Non-pigmented ciliary epithelial cell (primary cell): ENCODE results near the gene OAT.

Experiments used
- DNase-seq: peaks from one replicate; pipeline ENCODE4 v3.0.0-alpha.2; 2010; ENCODE audit warnings: low read depth

The OAT gene

GRCh38 chr10:124403548-124403947 is 15.2 kb downstream of the OAT start:
- peak; percentile 46 for DNase-seq

- DNase-seq = no peak
Observed at GRCh38 chr10:124402273-124402672, 16.4 kb downstream of the OAT start.

- no peak for DNase-seq
Observed at GRCh38 chr10:124401633-124402032, 17.1 kb downstream of the OAT start.

- no peak for DNase-seq
Observed at GRCh38 chr10:124394583-124394982, 24.1 kb downstream of the OAT start.

- no peak for DNase-seq
Observed at GRCh38 chr10:124392626-124393342, 25.9 kb downstream of the OAT start.

GRCh38 chr10:124390471-124391187 is 28.1 kb downstream of the OAT start:
- no peak for DNase-seq

- no peak for DNase-seq
Observed at GRCh38 chr10:124389613-124390361, 28.9 kb downstream of the OAT start.

GRCh38 chr10:124388823-124389612 is 29.7 kb downstream of the OAT start:
- peak; percentile 9 for DNase-seq

GRCh38 chr10:124388476-124388822 is 30.3 kb downstream of the OAT start:
- DNase-seq = no peak

GRCh38 chr10:124387078-124387874 is 31.4 kb downstream of the OAT start:
- no peak for DNase-seq

- DNase-seq = no peak
Observed at GRCh38 chr10:124386186-124387077, 32.3 kb downstream of the OAT start.

- DNase-seq = no peak
Observed at GRCh38 chr10:124385627-124386185, 33.0 kb downstream of the OAT start.

- DNase-seq = no peak
Observed at GRCh38 chr10:124384591-124385190, 34.0 kb downstream of the OAT start.

GRCh38 chr10:124384172-124384571 is 34.6 kb downstream of the OAT start:
- DNase-seq = no peak

GRCh38 chr10:124383496-124383895 is 35.2 kb downstream of the OAT start:
- no peak for DNase-seq

- no peak for DNase-seq
Observed at GRCh38 chr10:124381011-124381611, 37.6 kb downstream of the OAT start.

GRCh38 chr10:124380256-124380995 is 38.3 kb downstream of the OAT start:
- DNase-seq = no peak

- DNase-seq = no peak
Observed at GRCh38 chr10:124379609-124380193, 39.0 kb downstream of the OAT start.
